ENCODE results near the gene SYNJ2. TPM values are rescaled to one million over a fixed set of nuclear protein-coding genes. Genes with fewer than 3 reads are reported as not detected.

Gene SYNJ2
- total and polyA plus RNA-seq, 11 donors = 7.5 to 27.0 (median 18.2) TPM

GRCh38 chr6:158016571-158017383, 35.1 kb downstream of the SYNJ2 start:
- Histone ChIP-seq H3K27me3 (no peaks in the 10 kb centered on the region), H3K9me3 (peaks cover 0 to 3% (median 0%) of the 10 kb centered on the region in 12 donors), H3K4me3 (peak overlapping the region in 7 of 12 donors; percentile 3 to 46 (median 31)), H3K36me3 (no peaks in the 10 kb centered on the region), H3K4me1 (peaks cover 0 to 55% (median 32%) of the 10 kb centered on the region in 12 donors), H3K27ac (peak overlapping the region in 4 of 12 donors; percentile 49 to 72 (median 69))
- intact Hi-C loops (cut with DNase I) = no loop called here
- peak in 1 of 4 donors; percentile 9 for ATAC-seq
- whole genome bisulfite sequencing, 4 donors = 75 to 79% (median 77%) methylated on average over 19 to 20 of the region's 20 CpGs
- DNase-seq = no peak
- TF ChIP-seq POLR2A (IDR thresholded peaks at IDR 0.05) = no peak

- ATAC-seq = no peak
- intact Hi-C loops (cut with DNase I) = no loop called here
- H3K4me1 ChIP-seq = peaks cover 0 to 53% (median 29%) of the 10 kb centered on the region in 12 donors
- peak overlapping the region in 8 of 12 donors; percentile 23 to 73 (median 63) for H3K27ac ChIP-seq
- no peaks in the 10 kb centered on the region for H3K9me3 ChIP-seq
- no peak for DNase-seq
- H3K4me3 ChIP-seq = peak overlapping the region in 6 of 12 donors; percentile 3 to 46 (median 32)
- WGBS, 4 donors = 89 to 93% (median 91%) methylated on average over 13 of the region's 13 CpGs
- H3K36me3 ChIP-seq = no peaks in the 10 kb centered on the region
- TF ChIP-seq POLR2A (IDR thresholded peaks at IDR 0.05) (no peak), CTCF (IDR thresholded peaks at IDR 0.05) (no peak)
- no peaks in the 10 kb centered on the region for H3K27me3 ChIP-seq
Measured at GRCh38 chr6:158017621-158018040, 36.0 kb downstream of the SYNJ2 start.

DNA sequence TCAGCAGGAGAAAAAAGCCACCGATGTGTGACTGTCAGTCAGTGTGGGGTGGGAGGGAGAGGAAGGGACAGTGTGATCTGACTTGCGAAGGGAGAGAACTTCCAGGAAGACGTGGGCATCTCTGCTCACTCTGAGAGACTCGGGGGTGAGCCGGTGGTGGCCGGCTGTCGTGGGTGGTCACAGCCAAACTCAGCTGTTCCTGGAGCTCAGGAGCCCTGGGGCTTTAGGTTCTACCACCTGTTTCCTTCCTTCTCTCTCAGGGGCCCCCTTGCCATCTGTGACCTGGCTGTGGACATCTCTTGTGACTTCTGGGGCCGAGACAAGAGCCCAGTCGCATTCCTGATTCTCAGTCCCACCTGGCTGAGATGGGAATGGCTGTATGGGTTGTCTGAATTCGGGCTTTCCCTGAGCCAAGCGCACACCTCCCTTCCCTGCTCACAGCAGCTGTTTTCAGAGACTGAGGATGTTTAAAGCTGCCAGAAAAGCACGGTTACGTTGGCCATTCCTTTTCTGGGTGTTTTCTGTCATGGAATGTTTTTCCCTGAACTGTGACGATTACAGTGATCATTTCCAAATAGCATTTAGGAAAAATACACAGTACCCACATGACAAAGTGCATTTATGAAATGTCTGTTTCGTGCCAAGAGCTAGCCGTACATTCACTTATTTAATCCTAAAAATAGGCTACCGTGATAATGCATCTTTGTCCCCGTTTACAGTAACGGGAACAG, 36.5 kb downstream of the SYNJ2 start:
- Histone ChIP-seq H3K27ac (peak overlapping the region in 11 of 12 donors; percentile 23 to 73 (median 60)), H3K4me3 (peak overlapping the region in 5 of 12 donors; percentile 8 to 46 (median 32))
- 40 to 61% (median 50%) methylated on average over 19 of the region's 19 CpGs for WGBS, 4 donors

More for the DNA sequence above, 36.5 kb downstream of the SYNJ2 start:
- no peaks in the 10 kb centered on the region for H3K27me3 ChIP-seq
- peaks cover 0 to 53% (median 29%) of the 10 kb centered on the region in 12 donors for H3K4me1 ChIP-seq
- H3K9me3 ChIP-seq = no peaks in the 10 kb centered on the region
- H3K36me3 ChIP-seq = no peaks in the 10 kb centered on the region
- DNase-seq (no peak), ATAC-seq (peak in 2 of 4 donors; percentile 38 to 64)
- intact Hi-C loops (cut with DNase I) = no loop called here
- no peak for TF ChIP-seq CTCF (IDR thresholded peaks at IDR 0.05)
- TF ChIP-seq POLR2A (IDR thresholded peaks at IDR 0.05) = no peak

All from heart left ventricle (tissue), 16 donors.